Activated CD8-positive, alpha-beta memory T cell treated with anti-CD3 and anti-CD28 coated beads, Interleukin-2, amount 50 U/mL, for 24 hours (primary cell): ENCODE data around the gene ZCCHC14.

Experiments
- DNase-seq: peaks from one replicate; pipeline ENCODE4 v3.0.0-alpha.2; 2020; ENCODE audit errors: extremely low read depth

ZCCHC14 gene

DNA sequence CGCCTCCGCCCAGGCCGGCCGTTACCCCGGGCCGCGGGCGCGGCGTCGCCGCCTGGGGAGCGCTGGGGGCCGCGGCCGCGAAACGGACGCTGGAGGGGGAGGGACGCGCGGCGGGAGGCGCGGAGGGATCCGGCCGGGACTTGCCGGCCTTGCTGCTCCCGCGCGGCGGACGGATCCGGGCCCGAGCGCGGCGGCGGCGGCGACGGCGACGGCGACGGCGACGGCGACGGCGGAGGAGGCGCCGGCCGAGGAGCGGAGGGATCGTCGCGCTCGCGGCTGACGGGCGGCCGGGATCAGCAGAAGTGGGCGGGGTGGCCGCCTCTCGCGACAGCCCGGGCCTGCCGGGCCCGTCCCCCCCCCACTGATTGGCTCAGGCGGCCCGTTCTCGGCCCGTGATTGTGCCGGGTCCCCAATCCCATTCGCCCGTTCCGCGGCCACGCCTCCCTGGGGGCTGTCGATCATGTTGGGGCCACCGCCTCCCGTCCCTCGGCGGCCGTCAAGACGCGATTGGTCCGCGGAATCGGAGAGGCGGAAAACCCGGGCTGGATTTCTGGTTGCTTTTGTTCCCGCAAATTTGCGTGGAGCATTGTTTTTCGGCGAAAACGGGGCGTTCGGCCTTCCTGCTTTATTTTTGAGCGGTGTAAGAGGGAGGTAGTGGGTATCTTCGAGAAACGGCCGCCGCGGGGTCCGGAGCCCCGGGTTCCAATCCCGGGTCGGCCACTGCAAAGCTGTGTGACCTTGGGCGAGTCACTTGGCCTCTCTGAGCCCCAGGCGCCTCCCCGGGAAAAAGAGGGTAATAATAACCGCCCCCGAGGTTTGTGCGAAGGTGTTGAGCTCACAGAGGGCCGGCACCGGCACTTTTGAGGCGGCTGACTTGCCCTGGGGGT lies at the start of gene ZCCHC14:
TSS of gene ZCCHC14 (minus strand) at position 304 of the 887 bp plus-strand sequence. CDS start 786 bp downstream, outside the sequence.
- peak; percentile 96 for DNase-seq

DNA sequence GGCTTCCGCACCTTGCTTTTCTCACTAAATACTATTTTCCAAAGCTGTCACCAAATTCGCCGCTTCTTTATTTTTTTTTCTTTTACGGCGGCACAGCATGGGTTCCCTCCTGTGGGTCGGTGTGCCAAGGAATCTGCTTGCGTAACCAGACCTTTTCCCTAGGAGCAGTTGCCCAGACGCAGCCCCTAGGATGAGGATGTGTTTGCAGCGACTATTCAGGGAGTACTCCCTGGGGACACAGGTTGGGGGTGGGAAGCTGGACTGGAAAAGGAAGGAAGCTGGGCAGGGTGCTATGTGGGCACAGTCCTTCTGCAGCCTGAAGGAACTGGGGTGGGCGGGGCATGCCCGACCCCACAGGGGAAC lies 49.0 kb upstream of the ZCCHC14 start:
- no peak for DNase-seq

DNA sequence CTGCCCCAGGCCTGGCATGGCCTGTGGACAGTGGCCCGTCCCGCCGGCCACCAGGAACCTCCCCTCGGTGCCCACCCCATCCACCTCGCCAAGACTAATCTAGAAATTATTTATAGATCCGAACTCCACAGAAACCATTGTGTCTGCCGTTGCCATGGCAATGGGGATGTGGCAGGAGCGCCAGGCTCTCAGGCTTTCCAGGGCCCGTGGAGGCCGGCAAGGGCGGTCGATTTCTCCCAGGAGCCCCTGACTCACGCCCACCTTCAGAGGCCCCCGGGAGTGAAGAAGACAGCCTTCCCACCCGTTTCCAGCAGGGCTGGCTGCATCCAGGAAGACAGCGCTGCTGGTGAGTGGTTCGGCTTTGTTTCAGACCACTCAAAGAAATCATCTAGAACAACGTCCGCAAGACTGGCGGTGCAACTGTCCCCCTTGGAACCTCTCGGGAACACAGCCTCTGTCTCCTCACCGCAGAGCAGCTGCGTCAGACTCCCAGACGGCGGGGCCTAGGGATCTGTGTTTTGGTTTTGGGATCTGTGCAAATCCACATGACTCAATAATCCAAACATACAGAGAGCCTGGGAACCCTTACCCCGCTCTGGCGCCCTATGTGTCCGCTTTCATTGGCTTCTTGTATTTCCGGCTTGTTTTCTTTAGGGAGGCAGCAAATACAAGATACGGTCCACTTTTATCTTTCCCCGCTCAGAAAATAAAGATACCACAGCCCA lies 48.5 kb upstream of the ZCCHC14 start:
- no peak for DNase-seq

DNA sequence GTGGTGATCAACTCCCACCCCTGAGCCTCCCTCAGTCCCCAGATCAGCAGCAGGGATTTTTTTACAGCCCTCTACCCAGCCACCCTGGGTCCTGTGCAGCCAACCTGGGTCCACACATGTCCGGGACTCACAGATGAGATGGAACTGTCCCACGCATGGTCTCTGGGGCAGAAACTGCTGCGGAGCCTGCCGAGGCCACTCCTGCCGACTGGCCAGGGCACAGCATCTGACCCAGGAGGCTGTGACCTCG lies 48.0 kb upstream of the ZCCHC14 start:
- no peak for DNase-seq

DNA sequence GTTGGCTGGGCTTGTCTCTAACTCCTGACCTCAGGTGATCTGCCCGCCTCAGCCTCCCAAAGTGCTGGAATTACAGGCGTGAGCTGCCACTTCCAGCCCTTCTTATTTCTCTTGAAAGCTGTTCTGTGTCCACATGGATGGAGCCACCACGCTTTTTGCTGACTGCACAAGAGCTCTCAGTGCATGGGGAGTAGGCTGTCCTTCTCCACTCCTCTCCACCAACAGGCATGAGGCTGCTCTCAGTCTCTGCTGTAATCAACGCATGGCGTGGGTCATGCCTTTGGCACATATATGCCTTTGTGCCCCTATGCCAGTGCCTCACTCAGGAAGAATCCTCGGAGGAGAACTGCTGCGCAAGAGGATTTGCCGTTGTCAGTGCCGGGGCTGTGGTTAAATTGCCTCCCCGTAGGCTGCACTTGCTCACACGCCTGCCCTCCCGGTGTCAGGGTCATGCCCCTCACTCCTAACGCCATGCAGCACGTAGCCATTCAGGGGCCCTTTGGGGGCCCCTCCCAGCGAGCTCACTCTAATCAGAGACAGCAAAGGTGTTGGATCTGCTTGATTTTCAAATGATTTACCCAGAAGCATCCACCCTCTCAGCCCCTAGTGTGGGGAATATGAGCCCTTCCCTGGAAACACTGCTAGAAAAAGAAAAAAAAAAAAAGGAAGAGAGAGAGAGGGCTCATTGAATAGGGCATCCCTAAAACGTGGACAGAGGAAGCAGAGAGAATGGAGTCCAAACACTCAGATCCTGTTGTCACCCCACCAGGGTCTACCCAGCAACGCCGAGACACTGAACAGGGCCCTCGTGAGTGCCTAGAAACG lies 47.5 kb upstream of the ZCCHC14 start:
- DNase-seq = no peak

DNA sequence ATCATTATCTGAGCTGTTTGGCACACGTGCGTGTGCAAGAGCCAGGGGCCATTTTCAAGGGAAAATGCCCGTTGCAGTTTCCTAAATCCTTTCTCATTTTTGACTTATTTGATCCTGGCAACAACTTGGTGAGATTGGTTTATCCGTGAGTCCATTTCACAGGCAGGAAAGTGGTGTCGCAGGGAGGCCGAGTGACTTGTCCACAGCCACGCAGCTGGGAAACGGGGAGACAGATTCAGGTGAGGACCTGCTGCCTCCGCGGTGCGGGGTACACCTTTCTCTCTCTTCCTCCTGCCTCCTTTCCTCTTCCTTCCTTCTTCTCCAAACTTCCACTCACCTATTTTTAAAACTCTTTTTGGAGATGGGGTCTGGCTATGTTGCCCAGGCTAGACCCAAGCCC lies 46.3 kb upstream of the ZCCHC14 start:
- no peak for DNase-seq

DNA sequence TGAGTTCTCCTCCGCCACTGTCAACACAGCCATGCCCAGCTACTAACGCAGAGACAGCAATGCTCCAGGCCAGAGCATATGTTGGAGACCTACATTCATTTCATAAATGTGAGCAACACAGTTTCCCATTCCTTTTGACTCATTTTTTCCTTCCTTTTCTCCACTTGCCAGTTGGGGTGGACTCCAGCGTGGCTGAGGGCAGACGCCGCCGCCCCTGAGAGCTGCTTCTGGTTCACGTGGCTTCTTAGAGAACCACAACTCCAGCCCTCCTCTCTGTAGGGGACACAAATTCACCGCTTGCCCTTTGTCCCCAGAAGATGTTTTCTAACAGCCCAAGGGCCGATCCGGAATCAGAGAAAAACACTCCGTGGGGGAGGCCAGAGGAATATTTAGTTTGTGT lies 45.8 kb upstream of the ZCCHC14 start:
- no peak for DNase-seq

DNA sequence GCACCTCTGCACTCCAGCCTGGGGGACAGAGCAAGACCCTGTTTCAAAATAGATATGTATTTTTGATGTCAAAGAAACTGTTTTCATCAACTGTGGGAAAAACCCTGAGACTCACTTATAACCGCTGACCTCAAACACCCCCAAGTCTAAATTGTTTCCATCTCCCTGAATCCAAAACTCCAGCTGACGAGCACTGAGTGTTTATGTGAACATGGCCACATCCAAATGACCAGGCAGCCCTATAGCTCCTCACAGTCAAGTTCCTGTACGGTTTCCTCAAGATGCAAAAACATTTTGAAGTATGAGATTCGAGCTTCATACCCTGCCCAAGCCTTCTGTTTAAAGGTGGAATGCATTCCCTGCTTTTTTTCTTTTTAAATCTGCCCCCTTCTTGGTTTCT lies 45.3 kb upstream of the ZCCHC14 start:
- DNase-seq = no peak

DNA sequence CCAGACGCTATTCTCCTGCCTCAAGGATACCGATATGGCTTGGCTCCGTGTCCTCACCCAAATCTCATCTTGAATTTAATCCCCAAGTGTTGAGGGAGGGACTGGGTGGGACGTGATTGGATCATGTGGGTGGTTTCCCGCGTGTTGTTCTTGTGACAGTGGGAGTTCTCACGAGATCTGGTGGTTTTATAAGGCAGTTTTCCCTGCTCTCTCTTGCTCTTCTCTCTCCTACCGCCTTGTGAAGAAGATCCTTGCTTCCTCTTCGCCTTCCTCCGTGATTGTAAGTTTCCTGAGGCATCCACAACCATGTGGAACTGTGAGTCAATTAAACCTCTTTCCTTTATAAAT lies 43.9 kb upstream of the ZCCHC14 start:
- no peak for DNase-seq

DNA sequence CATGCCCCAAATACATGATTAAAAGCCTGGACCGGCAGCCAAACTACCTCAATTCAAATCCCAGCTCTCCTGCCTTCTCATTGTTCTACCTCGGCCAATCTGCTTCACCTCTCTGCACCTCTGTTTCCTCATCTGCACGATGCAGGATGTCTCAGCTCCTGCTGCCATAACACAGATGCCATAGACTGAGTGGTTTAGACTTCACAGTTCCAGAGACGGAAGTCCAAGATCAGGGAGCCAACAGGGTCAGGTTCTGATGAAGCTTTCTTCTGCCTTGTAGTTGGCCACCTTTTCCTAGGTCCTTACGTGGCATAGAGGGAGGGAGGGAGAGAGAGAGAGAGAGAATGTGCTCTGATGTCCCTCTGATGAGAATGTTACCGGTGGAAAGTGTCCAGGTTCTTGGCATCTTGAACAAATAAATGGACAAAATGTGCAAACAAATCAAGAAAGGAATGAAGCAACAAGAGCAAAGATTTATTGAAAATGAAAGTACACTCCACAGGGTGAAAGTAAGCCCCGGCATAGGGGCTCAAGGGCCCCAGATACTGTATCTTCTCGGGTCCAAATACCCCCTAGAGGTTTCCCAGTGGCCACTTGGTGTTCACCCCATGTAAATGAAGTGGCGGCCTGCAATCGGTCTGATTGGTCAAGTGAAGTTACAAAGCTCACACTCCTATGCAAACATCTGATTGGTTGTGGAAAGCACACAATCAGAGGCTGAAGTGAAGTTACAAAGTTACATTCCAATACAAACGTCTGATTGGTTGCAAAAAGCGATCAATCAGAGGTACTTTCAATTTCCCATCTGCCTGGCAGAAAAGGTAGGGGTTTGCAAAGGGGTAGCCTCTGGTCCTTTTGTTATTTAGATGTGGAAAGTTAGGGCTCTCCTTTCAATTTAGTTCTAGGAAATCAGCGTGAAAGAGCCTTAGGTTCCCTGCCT lies 43.3 kb upstream of the ZCCHC14 start:
- no peak for DNase-seq

DNA sequence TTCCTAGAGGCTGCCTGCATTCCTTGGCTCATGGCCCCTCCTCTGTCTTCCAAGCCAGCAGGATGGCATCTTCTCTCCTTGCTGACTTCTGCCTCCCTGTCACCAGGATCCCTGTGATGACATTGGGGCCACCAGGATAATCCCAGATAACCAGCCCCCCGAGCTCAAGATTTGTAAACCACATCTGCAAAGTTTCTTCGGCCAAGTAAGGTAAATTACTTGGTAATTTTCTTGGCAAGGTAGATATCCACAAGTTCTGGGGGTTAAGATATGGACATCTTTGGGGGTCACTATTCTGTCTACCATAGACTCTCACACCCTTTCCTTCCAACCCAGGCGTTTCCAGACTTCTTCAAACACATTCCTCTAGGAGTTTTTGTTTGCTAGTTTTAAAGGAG lies 42.6 kb upstream of the ZCCHC14 start:
- DNase-seq = no peak

DNA sequence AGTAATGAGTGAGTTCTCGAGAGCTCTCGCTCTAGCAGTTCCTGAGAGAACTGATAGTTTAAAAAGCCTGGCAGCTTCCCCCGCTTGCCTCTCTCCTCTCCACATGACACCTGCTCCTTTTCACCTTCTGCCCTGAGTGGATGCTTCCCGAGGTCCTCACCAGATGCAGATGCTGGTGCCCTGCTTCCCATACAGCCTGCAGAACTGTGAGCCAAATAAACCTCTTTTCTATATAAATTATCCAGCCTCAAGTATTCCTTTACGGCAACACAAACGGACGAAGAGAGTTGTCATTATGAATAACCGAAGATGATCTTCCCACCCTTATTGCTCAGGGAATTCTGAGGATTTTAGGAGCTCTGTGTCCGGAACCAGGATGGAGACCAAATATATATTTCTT lies 41.9 kb upstream of the ZCCHC14 start:
- no peak for DNase-seq

DNA sequence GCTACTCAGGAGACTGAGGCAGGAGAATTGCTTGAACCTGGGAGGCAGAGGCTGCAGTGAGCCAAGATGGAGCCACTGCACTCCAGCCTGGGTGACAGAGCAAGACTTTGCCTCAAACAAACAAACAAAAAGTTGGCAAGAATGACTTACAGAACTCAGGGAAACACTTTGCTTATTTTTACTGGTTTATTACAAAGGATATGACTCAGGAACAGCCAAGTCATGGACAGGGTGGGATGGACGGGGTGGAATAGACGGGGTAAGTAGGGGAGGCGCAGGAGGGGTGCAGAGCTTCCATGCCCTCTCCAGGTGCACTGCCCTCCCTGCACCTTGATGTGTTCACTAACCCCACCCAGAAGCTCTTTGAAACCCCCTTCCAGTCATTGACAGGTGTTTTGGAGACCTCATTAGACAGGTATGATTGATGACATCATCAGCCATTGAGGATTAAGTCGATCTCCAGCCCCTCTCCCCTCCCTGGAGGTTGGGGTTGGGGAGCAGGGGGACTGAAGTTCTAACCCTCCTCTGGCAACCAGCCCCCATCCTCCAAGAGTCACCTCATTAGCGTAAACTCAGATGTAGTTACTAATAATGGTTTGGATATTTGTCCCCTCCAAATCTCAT lies 41.3 kb upstream of the ZCCHC14 start:
- no peak for DNase-seq

DNA sequence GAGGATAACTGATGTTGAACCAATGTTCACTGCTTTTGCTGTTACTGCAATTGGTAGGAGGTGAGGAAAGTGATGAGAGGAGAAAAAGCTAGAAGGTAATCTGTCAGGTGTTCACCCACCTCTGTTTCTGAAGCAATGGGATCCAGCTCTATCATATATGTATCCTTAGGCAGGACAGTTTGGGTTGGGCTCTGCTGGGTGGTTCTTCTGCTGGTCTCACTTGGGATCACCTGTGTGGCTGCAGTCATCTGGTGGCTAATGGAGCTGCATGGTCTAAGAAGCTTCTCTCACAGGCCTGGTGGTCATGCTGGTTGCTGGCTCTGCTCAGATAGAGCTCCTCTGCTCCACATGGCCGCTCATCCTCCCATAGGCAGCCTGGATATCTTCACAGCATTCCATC lies 40.2 kb upstream of the ZCCHC14 start:
- DNase-seq = no peak

DNA sequence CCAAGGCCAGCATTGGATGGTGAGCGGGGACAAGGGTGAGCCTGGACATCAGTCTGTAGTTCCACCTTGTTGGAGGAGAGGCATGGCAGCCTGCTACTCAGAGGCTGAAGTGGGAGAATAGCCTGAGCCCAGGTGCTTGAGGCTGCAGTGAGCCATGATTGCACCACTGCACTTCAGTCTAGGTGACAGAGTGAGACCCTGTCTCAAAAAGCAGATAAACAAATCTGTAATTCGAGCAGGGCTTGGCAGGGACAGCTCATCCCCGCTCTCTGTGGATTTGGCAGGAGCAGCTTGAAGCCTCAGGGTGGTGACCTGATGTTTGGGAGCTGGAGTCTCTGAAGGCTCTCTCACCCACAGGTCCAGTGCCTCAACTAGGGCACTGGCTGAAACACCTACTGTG lies 38.6 kb upstream of the ZCCHC14 start:
- no peak for DNase-seq

DNA sequence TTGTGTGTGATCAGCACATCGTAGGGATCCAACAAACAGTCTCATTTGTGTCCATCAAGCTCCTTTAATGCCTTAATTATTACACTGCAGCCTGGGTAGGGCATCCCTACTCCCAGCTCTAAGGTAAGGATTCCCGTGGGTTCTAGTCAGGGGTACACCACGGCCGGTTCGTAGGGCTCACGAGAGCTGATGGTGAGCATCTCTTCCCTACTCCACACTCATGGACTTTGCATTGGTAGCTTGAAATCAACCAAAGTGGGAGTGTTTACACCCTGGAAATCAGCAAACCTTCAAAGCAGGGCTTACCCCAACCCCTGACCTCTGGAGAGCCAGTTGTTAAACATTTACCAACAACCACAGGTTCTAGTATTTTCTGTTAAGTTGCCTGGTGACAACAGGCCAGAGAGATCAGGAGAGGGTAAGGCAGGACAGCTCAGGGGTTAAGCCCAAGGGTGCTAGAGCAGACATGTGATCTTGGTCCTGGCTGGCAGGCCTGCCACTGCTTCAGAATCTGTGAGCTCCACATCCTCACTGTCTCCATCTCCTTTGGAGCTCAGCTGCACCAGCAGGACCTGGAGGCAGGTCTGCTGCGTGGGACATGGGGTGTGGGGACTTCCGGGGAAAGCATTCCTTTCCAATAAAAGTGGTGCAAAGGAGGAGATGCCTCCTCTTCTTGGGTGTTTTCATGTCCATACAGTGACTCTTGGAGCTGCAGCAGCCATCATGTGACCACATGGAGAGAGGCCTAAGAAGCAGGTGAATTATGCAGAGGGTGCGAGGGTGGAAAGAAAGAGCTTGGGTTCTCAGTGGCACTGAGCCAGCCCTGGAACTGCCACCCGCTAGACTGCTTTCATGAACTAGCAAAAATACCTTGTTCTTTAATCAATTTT lies 36.1 kb upstream of the ZCCHC14 start:
- no peak for DNase-seq

DNA sequence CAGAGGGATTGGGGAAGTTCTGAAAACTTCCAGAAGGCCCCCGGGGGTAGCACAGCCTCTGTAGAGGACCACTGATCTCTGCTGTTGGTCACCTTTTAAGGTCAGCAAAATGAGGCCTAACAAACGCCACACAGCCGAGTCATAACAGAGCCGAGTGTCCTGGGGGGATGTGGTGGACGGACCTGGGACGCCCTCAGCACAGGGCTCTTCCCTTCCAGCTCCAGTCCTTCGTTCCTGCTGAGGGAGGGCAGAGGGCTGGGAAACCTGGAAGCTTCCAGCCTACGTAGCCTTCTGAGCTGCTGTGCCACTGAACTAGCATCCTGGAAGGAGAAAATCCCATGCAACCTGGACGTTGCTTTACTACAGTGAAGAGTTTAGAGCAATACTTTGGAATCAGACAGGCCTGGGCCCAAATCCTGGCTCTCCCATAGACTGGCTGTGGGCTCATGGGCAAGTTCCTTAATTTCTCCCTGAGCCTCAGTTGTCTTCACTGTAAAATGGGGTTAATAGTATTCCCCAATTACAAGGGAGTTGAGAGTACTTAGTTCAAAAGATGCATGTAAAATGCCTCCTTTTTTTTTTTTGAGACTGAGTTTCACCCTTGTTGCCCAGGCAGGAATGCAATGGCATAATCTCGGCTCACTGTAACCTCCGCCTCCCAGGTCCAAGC lies 34.4 kb upstream of the ZCCHC14 start:
- no peak for DNase-seq

DNA sequence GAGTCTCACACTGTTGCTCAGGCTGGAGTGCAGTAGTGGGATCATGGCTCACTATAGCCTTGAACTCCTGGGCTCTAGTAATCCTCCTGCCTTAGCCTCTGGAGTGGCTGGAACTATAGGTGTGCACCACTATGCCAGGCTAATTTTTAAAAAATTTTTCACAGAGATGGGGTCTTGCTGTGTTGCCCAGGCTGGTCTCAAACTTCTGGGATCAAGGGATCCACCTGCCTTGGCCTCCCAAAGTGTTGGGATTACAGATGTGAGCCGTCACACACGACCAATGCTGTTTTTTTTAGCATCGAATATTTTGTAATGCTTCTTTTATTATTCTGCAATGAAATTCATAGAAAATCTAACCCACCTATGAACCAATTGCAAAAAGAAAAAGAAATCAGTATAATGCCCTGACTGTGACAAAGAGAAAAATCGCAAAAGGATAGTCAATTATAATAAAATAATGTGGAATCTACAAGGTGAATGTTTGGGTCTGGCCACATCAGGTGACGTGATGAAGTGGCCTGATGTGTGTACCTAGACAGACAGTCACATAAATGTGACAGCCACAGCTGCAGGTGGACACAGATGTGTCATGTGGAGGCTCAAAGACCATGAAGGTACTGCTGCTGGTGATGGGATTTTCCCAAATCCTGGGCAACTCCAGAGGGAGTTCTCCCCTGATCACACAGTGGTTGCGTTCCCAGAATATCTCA lies 33.6 kb upstream of the ZCCHC14 start:
- DNase-seq = no peak

DNA sequence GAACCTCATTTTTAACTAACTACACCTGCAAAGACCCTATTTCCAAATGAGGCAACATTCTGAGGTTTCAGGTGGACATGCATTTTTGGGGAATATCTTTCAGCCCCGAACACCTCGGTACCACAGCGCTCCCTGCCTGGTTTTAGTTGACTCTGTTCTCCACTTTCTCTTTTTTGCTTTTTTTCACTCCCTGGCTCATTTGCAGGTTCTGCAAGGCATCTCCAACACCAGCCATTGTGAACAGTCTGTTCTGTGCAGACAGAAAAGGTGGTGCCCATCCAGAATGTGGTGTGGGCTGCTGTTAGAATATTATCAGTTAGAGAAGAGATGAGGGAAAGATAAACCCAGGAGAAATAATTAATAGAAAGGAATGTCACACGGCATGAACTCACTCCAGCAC lies 32.5 kb upstream of the ZCCHC14 start:
- DNase-seq = no peak
